ENCODE results near the gene IRX3. TPM values are rescaled to one million over a fixed set of nuclear protein-coding genes. Genes with fewer than 3 reads are reported as not detected.

The IRX3 gene
- total RNA-seq, 2 donors from 2014 or later = 33.2 to 95.1 TPM

GRCh38 chr16:54318941-54319340, 32.4 kb upstream of the IRX3 start:
- intact Hi-C loops (cut with DNase I) = no loop called here
- Histone ChIP-seq H3K27ac (no peak overlapping the region), H3K4me1 (replicated peaks) (no peaks in the 10 kb centered on the region), H3K4me3 (no peak overlapping the region), H3K9me3 (no peaks in the 10 kb centered on the region), H3K36me3 (no peaks in the 10 kb centered on the region), H3K27me3 (replicated peaks; ENCODE audit: insufficient read depth) (no peaks in the 10 kb centered on the region)
- no peak for DNase-seq (ENCODE audit: low spot score)
- no peak for TF ChIP-seq POLR2AphosphoS5 (IDR thresholded peaks at IDR 0.05)
- TF ChIP-seq CTCF (IDR thresholded peaks at IDR 0.05) = no peak
- TF ChIP-seq POLR2A (IDR thresholded peaks at IDR 0.05) = no peak
- WGBS = 88% methylated on average over 1 of the region's 1 CpG

- Histone ChIP-seq H3K4me3 (no peak overlapping the region), H3K27ac (no peak overlapping the region), H3K9me3 (no peaks in the 10 kb centered on the region), H3K36me3 (no peaks in the 10 kb centered on the region), H3K27me3 (replicated peaks; ENCODE audit: insufficient read depth) (no peaks in the 10 kb centered on the region), H3K4me1 (replicated peaks) (no peaks in the 10 kb centered on the region)
- intact Hi-C loops (cut with DNase I) = no loop called here
- no peak for DNase-seq (ENCODE audit: low spot score)
- WGBS = 51% methylated on average over 15 of the region's 15 CpGs
- TF ChIP-seq POLR2A (IDR thresholded peaks at IDR 0.05) (no peak), CTCF (IDR thresholded peaks at IDR 0.05) (no peak)
Measured at GRCh38 chr16:54317101-54317611, 30.6 kb upstream of the IRX3 start.

GRCh38 chr16:54316095-54316889, 29.7 kb upstream of the IRX3 start:
- H3K4me1 ChIP-seq (replicated peaks) = no peaks in the 10 kb centered on the region
- no peaks in the 10 kb centered on the region for H3K36me3 ChIP-seq
- intact Hi-C loops (cut with DNase I) = no loop called here
- 90% methylated on average over 8 of the region's 8 CpGs for WGBS
- TF ChIP-seq POLR2A (IDR thresholded peaks at IDR 0.05) (no peak), POLR2AphosphoS5 (IDR thresholded peaks at IDR 0.05) (no peak), CTCF (IDR thresholded peaks at IDR 0.05) (no peak)
- no peak overlapping the region for H3K4me3 ChIP-seq
- H3K27ac ChIP-seq = no peak overlapping the region
- H3K9me3 ChIP-seq = no peaks in the 10 kb centered on the region
- no peaks in the 10 kb centered on the region for H3K27me3 ChIP-seq (replicated peaks; ENCODE audit: insufficient read depth)
- no peak for DNase-seq (ENCODE audit: low spot score)

DNA sequence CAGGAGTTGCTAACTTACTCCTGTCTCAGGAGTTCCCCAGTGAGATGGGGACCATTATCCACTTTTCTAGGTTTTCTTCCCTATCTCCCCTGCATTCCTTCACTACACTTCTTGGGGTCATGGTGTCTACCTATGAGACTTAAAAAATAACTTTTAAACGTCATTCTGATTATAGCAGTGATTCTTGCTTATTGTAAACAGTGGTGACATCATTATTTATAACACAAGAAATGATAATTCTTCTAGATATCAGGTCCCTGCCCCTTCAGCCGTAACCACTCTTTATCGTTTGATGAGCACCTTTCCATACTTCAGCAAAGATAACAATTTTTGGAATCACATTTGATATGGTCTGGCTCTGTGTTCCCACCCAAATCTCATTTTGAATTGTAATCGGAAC, 27.2 kb upstream of the IRX3 start:
- WGBS = 87% methylated on average over 4 of the region's 4 CpGs
- DNase-seq (ENCODE audit: low spot score) = no peak
- H3K9me3 ChIP-seq = no peaks in the 10 kb centered on the region
- H3K4me1 ChIP-seq (replicated peaks) = no peaks in the 10 kb centered on the region
- TF ChIP-seq POLR2AphosphoS5 (IDR thresholded peaks at IDR 0.05) (no peak), CTCF (IDR thresholded peaks at IDR 0.05) (no peak)
- H3K27ac ChIP-seq = no peak overlapping the region
- no peak overlapping the region for H3K4me3 ChIP-seq
- no peaks in the 10 kb centered on the region for H3K27me3 ChIP-seq (replicated peaks; ENCODE audit: insufficient read depth)
- intact Hi-C loops (cut with DNase I) = no loop called here
- no peaks in the 10 kb centered on the region for H3K36me3 ChIP-seq

GRCh38 chr16:54312502-54312991, 26.0 kb upstream of the IRX3 start:
- no peaks in the 10 kb centered on the region for H3K36me3 ChIP-seq
- no peak for TF ChIP-seq POLR2A (IDR thresholded peaks at IDR 0.05)
- no peak for TF ChIP-seq POLR2AphosphoS5 (IDR thresholded peaks at IDR 0.05)
- no peak for TF ChIP-seq CTCF (IDR thresholded peaks at IDR 0.05)
- H3K27ac ChIP-seq = no peak overlapping the region
- WGBS = 96% methylated on average over 3 of the region's 3 CpGs
- H3K4me3 ChIP-seq = no peak overlapping the region
- no peaks in the 10 kb centered on the region for H3K9me3 ChIP-seq
- no peaks in the 10 kb centered on the region for H3K27me3 ChIP-seq (replicated peaks; ENCODE audit: insufficient read depth)
- intact Hi-C loops (cut with DNase I) = no loop called here
- no peaks in the 10 kb centered on the region for H3K4me1 ChIP-seq (replicated peaks)
- DNase-seq (ENCODE audit: low spot score) = no peak

Measured in prostate gland (tissue), 2 donors.